Endothelial cell of umbilical vein (primary cell): ENCODE data around the gene EHD3. TPM values are rescaled to one million over a fixed set of nuclear protein-coding genes. Genes with fewer than 3 reads are reported as not detected.

Source experiments
- BruUV-seq: library from RNA; stranded (reverse); fragments of 400-500 nt; replicated peaks from 2 replicates; lab custom pipeline; 2021; lab: Mats Ljungman, UMichigan
- CTCF ChIA-PET: fragments of 300-600, 350-600 bp; sonication (Branson Sonifier 250); formaldehyde crosslinking; loops from one replicate; lab custom pipeline; 2021; ENCODE audit warnings: antibody characterized with exemption, inconsistent platforms; lab: Charles Lee
- POLR2A ChIA-PET: fragments of 300-600, 350-600 bp; sonication (Branson Sonifier 250); formaldehyde crosslinking; loops from one replicate; lab custom pipeline; 2021; ENCODE audit warnings: antibody characterized with exemption, inconsistent platforms; lab: Charles Lee
- DNase-seq: peaks from one replicate; pipeline ENCODE4 v3.0.0-alpha.2; 2011; ENCODE audit warnings: low read depth, low spot score
- FAIRE-seq: peaks from 2 replicates; lab custom pipeline; 2011; peaks lifted over from hg19 to GRCh38; lab: Jason Lieb, UNC
- H2AFZ ChIP-seq: 2 replicates; pipeline ENCODE4 v1.6.0; 2012; ENCODE audit warnings: low read depth, low read length, control low read depth, inconsistent platforms
- H3K27ac ChIP-seq: 2 replicates; pipeline ENCODE4 v1.5.1; 2011; ENCODE audit warnings: low read depth, mild to moderate bottlenecking, control low read depth, low read length, moderate library complexity; ENCODE audit not compliant: insufficient read depth
- H3K27me3 ChIP-seq, 2 experiments: 2 replicates each; pipeline versions ENCODE4 v1.6.0 to v1.6.1; 2011; ENCODE audit warnings: low read length in 2 of 2, mixed read lengths in 1 of 2; ENCODE audit not compliant: control insufficient read depth in 2 of 2, insufficient read depth in 2 of 2
- H3K36me3 ChIP-seq, 2 experiments: 2 replicates in 1 of 2; 3 replicates in 1 of 2; pipeline ENCODE4 v1.5.1; 2011; ENCODE audit warnings: low read length in 2 of 2, mild to moderate bottlenecking in 1 of 2, moderate library complexity in 1 of 2; ENCODE audit not compliant: control insufficient read depth in 2 of 2, insufficient read depth in 2 of 2; ENCODE audit errors: extremely low read depth in 1 of 2
- H3K4me1 ChIP-seq: 3 replicates; pipeline ENCODE4 v1.5.1; 2011; ENCODE audit warnings: mild to moderate bottlenecking, low read length; ENCODE audit not compliant: control insufficient read depth, insufficient read depth; ENCODE audit errors: extremely low read depth
- H3K4me2 ChIP-seq: 2 replicates; pipeline ENCODE4 v1.6.1; 2011; ENCODE audit warnings: low read length, control low read depth, mixed read lengths; ENCODE audit not compliant: insufficient read depth
- H3K4me3 ChIP-seq, 3 experiments: fragments of 200-600 bp in 1 of 3; sonication (generic), shearing (Covaris generic) in 1 of 3; replicated peaks in 1 of 3; 2 replicates each; pipeline ENCODE4 v1.5.1; 2011 to 2016; ENCODE audit warnings: control low read depth in 3 of 3, low read length in 3 of 3, mild to moderate bottlenecking in 2 of 3, inconsistent platforms in 1 of 3, low read depth in 1 of 3, moderate library complexity in 1 of 3; ENCODE audit not compliant: insufficient read depth in 1 of 3
- H3K79me2 ChIP-seq: 2 replicates; pipeline ENCODE4 v1.6.0; 2012; ENCODE audit warnings: low read length, inconsistent platforms; ENCODE audit not compliant: control insufficient read depth, insufficient read depth
- H3K9ac ChIP-seq: replicated peaks from 2 replicates; pipeline ENCODE3; 2011; ENCODE audit warnings: low read length, control low read depth; ENCODE audit not compliant: insufficient read depth; ENCODE audit errors: extremely low read depth
- H3K9me1 ChIP-seq: replicated peaks from 3 replicates; pipeline ENCODE4 v1.6.0; 2011; ENCODE audit warnings: mild to moderate bottlenecking, low read length; ENCODE audit not compliant: control insufficient read depth, insufficient read depth; ENCODE audit errors: extremely low read depth
- H3K9me3 ChIP-seq: replicated peaks from 2 replicates; pipeline ENCODE4 v1.5.1; 2012; ENCODE audit warnings: low read length, inconsistent platforms; ENCODE audit not compliant: control insufficient read depth, insufficient read depth
- H4K20me1 ChIP-seq: replicated peaks from 2 replicates; pipeline ENCODE3; 2011; ENCODE audit warnings: mild to moderate bottlenecking, low read length; ENCODE audit not compliant: control insufficient read depth, insufficient read depth; ENCODE audit errors: extremely low read depth
- CTCF ChIP-seq, 2 donors: IDR thresholded peaks; 1 replicate in 1 of 2; 2 replicates in 1 of 2; pipeline ENCODE4 v1.5.1; 2011; ENCODE audit warnings: low read length in 2 of 2, mild to moderate bottlenecking in 2 of 2, moderate library complexity in 2 of 2, control low read depth in 1 of 2, inconsistent platforms in 1 of 2, low read depth in 1 of 2; ENCODE audit not compliant: insufficient read depth in 1 of 2; ENCODE audit errors: extremely low read depth in 1 of 2
- EZH2 ChIP-seq: IDR thresholded peaks from 2 replicates; pipeline ENCODE4 v1.6.1; 2012; ENCODE audit warnings: borderline replicate concordance, low read depth, mild to moderate bottlenecking, moderate library complexity, low read length, inconsistent platforms; ENCODE audit not compliant: severe bottlenecking
- FOS ChIP-seq: IDR thresholded peaks from 2 replicates; pipeline ENCODE4 v1.6.1; 2011; ENCODE audit warnings: mild to moderate bottlenecking, low read length, moderate library complexity, borderline replicate concordance; ENCODE audit not compliant: insufficient read depth
- GATA2 ChIP-seq: IDR thresholded peaks from 2 replicates; pipeline ENCODE4 v1.7.0; 2011; ENCODE audit warnings: low read depth, mild to moderate bottlenecking, moderate library complexity, mixed read lengths, low read length; ENCODE audit not compliant: insufficient read length, insufficient read depth
- JUN ChIP-seq: IDR thresholded peaks from 2 replicates; pipeline ENCODE4 v1.6.1; 2011; ENCODE audit warnings: borderline replicate concordance, low read depth; ENCODE audit not compliant: insufficient read length, insufficient read depth
- MAX ChIP-seq: IDR thresholded peaks from 2 replicates; pipeline ENCODE4 v1.6.1; 2011; ENCODE audit not compliant: insufficient read depth, insufficient read length
- MYC ChIP-seq: IDR thresholded peaks from one replicate; pipeline ENCODE4 v1.6.1; 2011; ENCODE audit warnings: mild to moderate bottlenecking, low read depth, low read length
- POLR2A ChIP-seq: IDR thresholded peaks from 2 replicates; pipeline ENCODE4 v1.6.1; 2012; ENCODE audit warnings: low read depth, mild to moderate bottlenecking, control low read depth, low read length
- POLR2AphosphoS5 ChIP-seq: IDR thresholded peaks from 2 replicates; pipeline ENCODE4 v1.6.1; 2012; ENCODE audit warnings: low read depth, mild to moderate bottlenecking, control low read depth, low read length, moderate library complexity; ENCODE audit not compliant: insufficient read depth
- dilution Hi-C: fragments of 300-500 bp; cut with MboI; formaldehyde crosslinking; loops from one replicate; pipeline ENCODE4 v1.15.0; 2019; ENCODE audit warnings: low sequenced_read_pairs; ENCODE audit not compliant: extremely low pct_ligation_motif_present
- intact Hi-C: fragments of 100-400 bp; cut with micrococcal nuclease; formaldehyde crosslinking; loops from one replicate; pipeline ENCODE4 v1.10.0; 2022
- polyA plus RNA-seq, 4 experiments: library from polyadenylated mRNA; depleted of rRNA in 3 of 4; stranded (reverse) in 3 of 4; unstranded in 1 of 4; fragments of >200 nt; gene quantifications; 2 replicates each; pipeline versions ENCODE4 v1.2.1 to v1.2.3, GENCODE V29; 2011 to 2012; ENCODE audit warnings: missing spikeins in 1 of 4
- total RNA-seq: library from RNA; stranded (reverse); gene quantifications from 2 replicates; pipeline ENCODE4 v1.2.3, GENCODE V29; 2021

Gene EHD3
- total and polyA plus RNA-seq, 2 donors (not counting 3 experiments of a cell fraction or from before 2014, with no cell fraction given), result 6.5 to 12.1 TPM

GRCh38 chr2:31217465-31218200 lies 16.3 kb upstream of the EHD3 start, which contains the start of gene CAPN14:
TSS of gene CAPN14 (minus strand) at chr2:31217515. CDS start at chr2:31205447, 12,068 bp downstream.
- Histone ChIP-seq H4K20me1 (no peaks in the 10 kb centered on the region), H3K4me2 (no peak within 1 kb of the TSS), H3K27me3 (no peaks in the 10 kb centered on the region), H3K4me1 (no peaks in the 10 kb centered on the region), H3K9ac (no peak within 1 kb of the TSS), H2AFZ (no peak within 1 kb of the TSS), H3K4me3 (no peak within 1 kb of the TSS), H3K9me1 (no peaks in the 10 kb centered on the region), H3K36me3 (no peaks in the 10 kb centered on the region), H3K27ac (no peak within 1 kb of the TSS), H3K9me3 (no peaks in the 10 kb centered on the region), H3K79me2 (no peaks in the 10 kb centered on the region)
- intact Hi-C loops (no loop called here), dilution Hi-C loops (no loop called here)
- no TSS peak for BruUV-seq
- ChIA-PET CTCF (interaction anchor here (0.6 kb wide), 1 partner anchor 48 kb away, joined by 4 read pairs; no protein-coding TSS in a partner anchor), POLR2A (no interaction called here)
- TF ChIP-seq FOS (no peak), GATA2 (no peak), CTCF (IDR thresholded peaks at IDR 0.05; ENCODE audit: extremely low read depth in 1 of 2, insufficient read depth in 1 of 2, low read depth in 1 of 2, low read length in 2 of 2) (no peak), POLR2AphosphoS5 (no peak), EZH2 (no peak), MAX (no peak), JUN (no peak), POLR2A (no peak), MYC (no peak)
- FAIRE-seq (no peak), DNase-seq (no peak)
